Astrocyte (in vitro differentiated cells and primary cell): Measurements from ENCODE around the gene TIMP4. TPM values are rescaled to one million over a fixed set of nuclear protein-coding genes. Genes with fewer than 3 reads are reported as not detected.

ENCODE experiments used
- DNase-seq: peaks from one replicate; pipeline ENCODE4 v3.0.0-alpha.2; 2010; ENCODE audit warnings: low read depth
- FAIRE-seq: peaks from 2 replicates; lab custom pipeline; 2011; peaks lifted over from hg19 to GRCh38; lab: Jason Lieb, UNC
- H2AFZ ChIP-seq: 2 replicates; pipeline ENCODE4 v1.6.0; 2012; ENCODE audit warnings: low read depth, low read length, inconsistent platforms
- H3K27ac ChIP-seq: 2 replicates; pipeline ENCODE4 v1.5.1; 2011; ENCODE audit warnings: low read depth, low read length, inconsistent platforms
- H3K27me3 ChIP-seq: 2 replicates; pipeline ENCODE4 v1.6.0; 2011; ENCODE audit warnings: low read length, inconsistent platforms; ENCODE audit not compliant: insufficient read depth
- H3K36me3 ChIP-seq: 2 replicates; pipeline ENCODE4 v1.5.1; 2011; ENCODE audit warnings: low read length, inconsistent platforms; ENCODE audit not compliant: insufficient read depth
- H3K4me1 ChIP-seq: 2 replicates; pipeline ENCODE4 v1.5.1; 2011; ENCODE audit warnings: low read length, inconsistent platforms; ENCODE audit not compliant: insufficient read depth
- H3K4me2 ChIP-seq: 2 replicates; pipeline ENCODE4 v1.6.0; 2012; ENCODE audit warnings: low read length, inconsistent platforms
- H3K4me3 ChIP-seq: 2 replicates; pipeline ENCODE4 v1.5.1; 2011; ENCODE audit warnings: low read depth, mild to moderate bottlenecking, low read length, inconsistent platforms; ENCODE audit not compliant: insufficient read depth
- H3K79me2 ChIP-seq: 2 replicates; pipeline ENCODE4 v1.6.0; 2012; ENCODE audit warnings: mild to moderate bottlenecking, low read length, inconsistent platforms; ENCODE audit not compliant: insufficient read depth
- H3K9ac ChIP-seq: 2 replicates; pipeline ENCODE4 v1.6.0; 2012; ENCODE audit warnings: mild to moderate bottlenecking, low read length, inconsistent platforms
- H3K9me3 ChIP-seq: 2 replicates; pipeline ENCODE4 v1.5.1; 2012; ENCODE audit warnings: low read depth, mild to moderate bottlenecking, low read length, inconsistent platforms; ENCODE audit not compliant: insufficient read depth
- H4K20me1 ChIP-seq: 2 replicates; pipeline ENCODE4 v1.6.0; 2012; ENCODE audit warnings: low read length, inconsistent platforms; ENCODE audit not compliant: insufficient read depth
- H3K27ac Mint-ChIP-seq: one replicate; pipeline ENCODE4 v1.8.0; 2021; ENCODE audit warnings: mild to moderate bottlenecking, mixed read lengths; ENCODE audit not compliant: unreplicated experiment
- H3K27me3 Mint-ChIP-seq: one replicate; pipeline ENCODE4 v1.8.0; 2021; ENCODE audit warnings: low read depth, mixed read lengths; ENCODE audit not compliant: unreplicated experiment
- H3K36me3 Mint-ChIP-seq: one replicate; pipeline ENCODE4 v1.8.0; 2021; ENCODE audit warnings: low read depth, mixed read lengths; ENCODE audit not compliant: unreplicated experiment
- H3K4me1 Mint-ChIP-seq: one replicate; pipeline ENCODE4 v1.8.0; 2021; ENCODE audit warnings: low read depth, mixed read lengths; ENCODE audit not compliant: unreplicated experiment
- H3K4me3 Mint-ChIP-seq: one replicate; pipeline ENCODE4 v1.8.0; 2021; ENCODE audit warnings: mild to moderate bottlenecking, moderate library complexity, mixed read lengths; ENCODE audit not compliant: unreplicated experiment
- H3K9me3 Mint-ChIP-seq: one replicate; pipeline ENCODE4 v1.8.0; 2021; ENCODE audit warnings: mild to moderate bottlenecking, mixed read lengths; ENCODE audit not compliant: unreplicated experiment
- CTCF ChIP-seq: IDR thresholded peaks from 2 replicates; pipeline ENCODE4 v1.5.1; 2011; ENCODE audit warnings: low read depth, mild to moderate bottlenecking, inconsistent platforms, low read length, moderate library complexity; ENCODE audit not compliant: insufficient read depth
- EZH2 ChIP-seq: IDR thresholded peaks from 2 replicates; pipeline ENCODE4 v1.6.1; 2012; ENCODE audit warnings: mild to moderate bottlenecking, low read length, inconsistent platforms; ENCODE audit not compliant: insufficient read depth
- total RNA-seq: library from RNA; stranded (reverse); gene quantifications from 2 replicates; pipeline ENCODE4 v1.2.1, GENCODE V29; 2021

TIMP4 gene
- total RNA-seq, 1 donor from 2014 or later = 2.0 TPM

DNA sequence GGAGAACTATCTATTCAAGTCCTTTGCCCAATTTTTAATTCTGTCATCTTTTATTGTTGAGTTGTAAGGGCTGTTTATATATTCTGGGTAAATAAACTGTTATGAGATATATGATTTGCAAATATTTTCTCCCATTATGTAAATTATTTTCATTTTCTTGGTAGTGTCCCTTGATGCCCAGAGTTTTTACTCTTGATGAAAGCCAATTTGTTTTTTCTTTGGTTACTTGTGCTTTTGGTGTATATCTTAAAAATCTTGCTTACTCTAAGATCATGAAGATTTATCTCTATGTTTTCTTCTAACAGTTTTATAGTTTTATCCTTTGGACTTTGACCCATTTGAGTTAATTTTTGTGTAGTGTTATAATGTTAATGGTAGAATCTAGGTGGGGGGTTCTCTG lies 44.5 kb downstream of the TIMP4 start:
- Histone ChIP-seq H3K4me1 (no peaks in the 10 kb centered on the region), H3K79me2 (no peaks in the 10 kb centered on the region), H4K20me1 (no peaks in the 10 kb centered on the region), H3K9me3 (no peaks in the 10 kb centered on the region), H3K36me3 (no peaks in the 10 kb centered on the region), H3K9ac (no peak overlapping the region), H3K4me3 (no peak overlapping the region), H3K4me2 (no peak overlapping the region), H3K27me3 (peaks cover 22% of the 10 kb centered on the region), H3K27ac (no peak overlapping the region), H2AFZ (no peak overlapping the region)
- H3K9me3 Mint-ChIP-seq = peaks cover 16% of the 10 kb centered on the region
- H3K36me3 Mint-ChIP-seq = peaks cover 6% of the 10 kb centered on the region
- no peak for DNase-seq
- no peak overlapping the region for H3K27ac Mint-ChIP-seq
- no peaks in the 10 kb centered on the region for H3K4me1 Mint-ChIP-seq
- TF ChIP-seq EZH2 = no peak
- TF ChIP-seq CTCF = no peak
- FAIRE-seq = no peak
- H3K4me3 Mint-ChIP-seq = no peak overlapping the region
- no peaks in the 10 kb centered on the region for H3K27me3 Mint-ChIP-seq

GRCh38 chr3:12107071-12107713 lies 51.5 kb downstream of the TIMP4 start:
- H3K4me3 Mint-ChIP-seq = no peak overlapping the region
- H3K4me2 ChIP-seq = no peak overlapping the region
- no peaks in the 10 kb centered on the region for H3K4me1 Mint-ChIP-seq
- DNase-seq (no peak), FAIRE-seq (no peak)
- H3K9me3 ChIP-seq = no peaks in the 10 kb centered on the region
- no peaks in the 10 kb centered on the region for H4K20me1 ChIP-seq
- TF ChIP-seq EZH2 (no peak), CTCF (no peak)
- no peaks in the 10 kb centered on the region for H3K4me1 ChIP-seq
- H3K9me3 Mint-ChIP-seq = peaks cover 16% of the 10 kb centered on the region
- no peak overlapping the region for H3K9ac ChIP-seq
- no peak overlapping the region for H3K4me3 ChIP-seq
- H3K79me2 ChIP-seq = no peaks in the 10 kb centered on the region
- no peaks in the 10 kb centered on the region for H3K27me3 Mint-ChIP-seq
- H3K27ac ChIP-seq = no peak overlapping the region
- peaks cover 6% of the 10 kb centered on the region for H3K36me3 Mint-ChIP-seq
- no peaks in the 10 kb centered on the region for H3K36me3 ChIP-seq
- H3K27me3 ChIP-seq = no peaks in the 10 kb centered on the region
- H3K27ac Mint-ChIP-seq = no peak overlapping the region
- H2AFZ ChIP-seq = no peak overlapping the region

Other genes with a start within 250 kb of the TIMP4 start
- gene SYN2, start 154.5 kb downstream of the TIMP4 start, total RNA-seq = 2.9 and 3.0 TPM in 2 replicates
- gene PPARG, start 130.2 kb upstream of the TIMP4 start, total RNA-seq = 3.0 and 4.4 TPM in 2 replicates